GM21825 (cell line): ENCODE data around the gene INPPL1.

ENCODE experiments used
- ATAC-seq: cut with Tn5 transposase; IDR thresholded peaks from one replicate; pipeline ENCODE4 v1.9.1; 2021; ENCODE audit warnings: mild to moderate bottlenecking, moderate library complexity; ENCODE audit not compliant: unreplicated experiment

Gene INPPL1

GRCh38 chr11:72271980-72272379, 47.4 kb downstream of the INPPL1 start:
- no peak for ATAC-seq

- ATAC-seq, result no peak
Observed at GRCh38 chr11:72274435-72274834, 49.9 kb downstream of the INPPL1 start.

- no peak for ATAC-seq
Observed at GRCh38 chr11:72278905-72279304, 54.3 kb downstream of the INPPL1 start.

- ATAC-seq, result no peak
Observed at GRCh38 chr11:72280037-72280436, 55.5 kb downstream of the INPPL1 start.

GRCh38 chr11:72280726-72281315, 56.3 kb downstream of the INPPL1 start:
- ATAC-seq, result no peak

GRCh38 chr11:72283947-72284346, 59.4 kb downstream of the INPPL1 start:
- no peak for ATAC-seq

GRCh38 chr11:72287293-72287692, 62.7 kb downstream of the INPPL1 start:
- no peak for ATAC-seq
